GM21825 (cell line): ENCODE results near the gene COX19.

ENCODE experiments used
- ATAC-seq: cut with Tn5 transposase; IDR thresholded peaks from one replicate; pipeline ENCODE4 v1.9.1; 2021; ENCODE audit warnings: mild to moderate bottlenecking, moderate library complexity; ENCODE audit not compliant: unreplicated experiment

The COX19 gene, protein sequence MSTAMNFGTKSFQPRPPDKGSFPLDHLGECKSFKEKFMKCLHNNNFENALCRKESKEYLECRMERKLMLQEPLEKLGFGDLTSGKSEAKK

DNA sequence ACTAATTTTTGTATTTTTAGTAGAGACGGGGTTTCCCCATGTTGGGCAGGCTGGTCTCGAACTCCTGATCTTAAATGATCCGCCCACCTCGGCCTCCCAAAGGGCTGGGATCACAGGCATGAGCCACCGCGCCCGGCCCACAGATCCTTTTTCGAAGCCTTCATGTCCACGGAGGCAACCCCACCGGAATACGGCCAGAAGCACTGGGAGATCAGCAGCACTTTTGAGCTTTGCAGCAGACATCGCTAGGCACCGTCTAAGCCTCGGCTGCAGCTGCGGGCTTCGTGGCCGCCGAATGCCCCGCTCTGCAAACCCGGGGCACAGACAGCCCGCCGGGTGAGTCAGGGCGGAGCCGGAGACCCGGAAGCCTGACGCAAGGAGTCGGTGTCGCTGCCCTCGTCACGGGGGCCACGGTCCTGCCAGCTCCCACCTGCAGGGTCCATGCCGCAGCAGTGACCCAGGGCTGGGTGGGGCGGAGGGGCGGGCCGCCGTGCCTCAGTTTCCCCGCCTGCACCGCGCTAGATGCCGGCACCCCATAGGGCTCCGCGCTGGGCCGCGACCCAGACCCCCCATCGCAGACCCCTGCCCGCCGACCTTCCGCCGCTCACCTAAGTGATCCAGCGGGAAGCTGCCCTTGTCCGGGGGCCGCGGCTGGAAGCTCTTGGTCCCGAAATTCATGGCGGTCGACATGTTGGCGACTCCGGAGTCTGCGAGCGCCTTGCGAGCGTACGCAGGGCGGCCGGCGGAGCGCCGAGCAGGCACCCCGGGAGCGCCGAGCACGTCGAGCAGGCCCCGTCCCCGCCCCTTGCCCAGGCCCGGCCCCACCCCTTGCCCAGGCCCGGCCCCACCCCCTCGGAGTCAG, at the start of gene COX19:
TSS of gene COX19 (minus strand) at position 730 of the 862 bp plus-strand sequence. CDS start at position 690, 40 bp downstream.
- ATAC-seq, result peak; percentile 58

DNA sequence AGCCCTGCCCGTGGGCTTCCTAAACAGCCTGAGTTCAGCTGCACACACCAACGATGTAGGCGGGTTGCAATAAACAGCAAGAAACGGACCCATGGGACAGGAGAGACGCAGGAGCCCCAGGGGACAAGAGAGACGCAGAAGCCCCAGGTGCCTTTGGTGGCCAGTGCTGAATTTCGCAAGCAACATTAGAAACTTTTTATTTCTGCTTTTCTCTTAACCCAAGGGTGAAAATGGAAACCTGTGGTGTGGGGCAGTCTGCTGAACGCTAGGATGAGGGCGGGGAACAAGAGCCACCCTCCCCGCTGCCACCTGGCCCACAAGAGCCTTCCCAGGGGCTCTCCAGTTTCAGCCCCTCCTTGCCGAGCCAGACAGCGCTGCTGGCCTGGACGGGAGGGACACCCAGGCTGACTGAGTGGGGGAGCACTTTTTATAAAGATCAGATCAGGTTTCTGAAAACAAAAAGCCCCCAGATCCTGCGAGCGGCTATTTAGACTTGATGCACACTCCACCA, 49.0 kb upstream of the COX19 start:
- ATAC-seq, result peak; percentile 53

DNA sequence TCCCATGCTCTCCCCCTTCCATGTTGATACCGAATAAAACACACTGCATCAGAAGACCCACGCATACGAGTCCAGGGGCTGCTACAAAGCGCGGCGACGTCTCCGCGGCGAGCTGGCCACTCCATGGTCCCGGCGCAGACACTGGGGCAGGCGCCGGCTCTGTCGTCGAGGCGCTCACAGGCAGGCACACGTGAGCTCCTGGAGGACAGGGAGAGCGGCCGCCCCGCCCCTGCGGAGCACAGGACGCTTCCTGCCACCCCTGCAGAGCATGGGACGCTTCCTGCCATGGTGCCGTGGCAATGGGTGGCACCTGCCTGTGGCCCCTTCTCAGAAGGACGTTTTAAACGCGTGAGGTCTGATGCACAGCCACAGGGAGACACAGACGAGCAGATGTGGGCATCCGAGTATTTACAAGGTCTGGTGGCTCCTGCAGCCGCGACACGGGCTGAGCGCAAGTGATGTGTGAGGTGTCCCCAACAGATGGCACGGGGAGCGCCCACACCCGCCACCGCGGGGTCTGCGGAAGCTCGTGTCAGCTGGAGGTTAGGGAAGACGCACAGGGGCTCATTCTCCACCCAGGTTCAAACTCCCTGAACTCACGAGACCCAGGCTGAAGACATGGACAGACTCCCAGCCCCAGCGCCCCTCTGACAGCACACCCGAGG, 47.6 kb upstream of the COX19 start:
- no peak for ATAC-seq

DNA sequence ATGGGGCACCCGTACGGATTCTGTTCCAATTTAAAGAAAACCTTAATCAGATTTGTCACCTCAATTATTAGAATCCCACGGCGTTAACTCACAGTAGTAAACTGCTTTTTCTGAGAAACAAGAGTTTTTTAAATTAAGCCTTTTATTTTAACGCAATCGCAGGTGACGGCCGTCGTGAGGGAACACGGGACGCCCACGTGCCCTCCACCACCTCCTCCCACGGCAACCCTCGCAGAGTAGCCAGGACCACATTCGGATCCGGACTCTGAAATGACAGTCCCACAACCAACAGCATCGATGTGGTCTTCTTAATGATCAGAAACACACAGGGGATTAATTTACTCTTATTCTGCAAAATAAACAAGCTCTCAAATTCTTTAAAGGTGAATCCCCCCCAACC, 47.0 kb upstream of the COX19 start:
- ATAC-seq, result no peak

DNA sequence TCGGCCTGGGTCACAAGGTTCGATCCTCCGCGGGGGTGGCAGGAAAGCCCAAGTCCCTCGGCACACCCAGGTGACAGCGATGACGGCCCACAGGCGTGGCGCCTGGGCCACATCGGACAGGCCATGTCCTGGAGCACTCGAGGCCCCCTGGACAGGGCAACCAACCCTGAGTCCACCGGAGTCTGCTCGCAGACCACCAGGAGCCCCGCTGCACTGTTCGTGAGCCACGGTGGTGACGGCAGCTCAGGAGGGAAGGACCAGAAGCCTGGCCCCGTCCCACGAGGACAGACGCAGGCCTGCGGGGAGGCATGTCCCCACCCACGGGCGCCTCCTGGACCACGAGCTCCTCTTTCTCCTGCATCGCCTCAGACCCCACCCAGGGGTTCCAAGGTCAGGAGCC, 46.6 kb upstream of the COX19 start:
- ATAC-seq, result no peak

DNA sequence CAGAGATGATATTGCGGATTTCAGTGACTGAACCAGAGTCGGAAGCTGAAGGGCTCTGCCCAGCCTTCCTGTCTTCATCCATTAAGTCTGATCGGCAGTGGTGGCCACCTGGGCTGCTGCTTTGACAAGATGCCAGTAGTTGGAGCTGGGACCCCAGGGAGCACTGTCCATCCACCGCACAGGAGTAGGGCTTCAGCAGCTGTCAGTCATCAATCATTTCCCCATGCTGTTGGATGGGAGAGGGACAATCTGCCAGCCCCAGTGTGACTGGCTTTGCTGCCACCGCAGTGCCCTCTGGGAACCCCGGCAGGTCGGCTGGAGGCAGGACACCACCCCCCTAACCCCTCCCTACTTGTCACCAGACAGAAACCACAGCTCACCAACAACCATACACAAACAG, 46.0 kb upstream of the COX19 start:
- no peak for ATAC-seq

DNA sequence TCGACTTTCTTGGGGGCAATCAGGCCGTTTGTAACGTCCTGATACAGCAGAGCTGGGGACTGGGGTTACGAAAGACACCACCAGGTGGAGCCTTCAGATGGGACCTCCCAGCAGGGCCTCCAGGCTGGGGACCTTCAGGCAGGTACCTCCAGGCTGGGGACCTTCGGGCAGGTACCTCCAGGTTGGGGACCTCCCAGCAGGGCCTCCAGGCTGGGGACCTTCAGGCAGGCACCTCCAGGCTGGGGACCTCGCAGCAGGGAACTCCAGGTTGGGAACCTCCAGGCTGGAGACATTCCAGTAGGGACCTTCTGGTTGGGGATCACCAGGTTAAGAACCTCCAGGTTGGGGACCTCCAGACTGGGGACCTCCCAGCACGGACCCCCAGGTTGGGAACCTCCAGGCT, 45.5 kb upstream of the COX19 start:
- no peak for ATAC-seq

DNA sequence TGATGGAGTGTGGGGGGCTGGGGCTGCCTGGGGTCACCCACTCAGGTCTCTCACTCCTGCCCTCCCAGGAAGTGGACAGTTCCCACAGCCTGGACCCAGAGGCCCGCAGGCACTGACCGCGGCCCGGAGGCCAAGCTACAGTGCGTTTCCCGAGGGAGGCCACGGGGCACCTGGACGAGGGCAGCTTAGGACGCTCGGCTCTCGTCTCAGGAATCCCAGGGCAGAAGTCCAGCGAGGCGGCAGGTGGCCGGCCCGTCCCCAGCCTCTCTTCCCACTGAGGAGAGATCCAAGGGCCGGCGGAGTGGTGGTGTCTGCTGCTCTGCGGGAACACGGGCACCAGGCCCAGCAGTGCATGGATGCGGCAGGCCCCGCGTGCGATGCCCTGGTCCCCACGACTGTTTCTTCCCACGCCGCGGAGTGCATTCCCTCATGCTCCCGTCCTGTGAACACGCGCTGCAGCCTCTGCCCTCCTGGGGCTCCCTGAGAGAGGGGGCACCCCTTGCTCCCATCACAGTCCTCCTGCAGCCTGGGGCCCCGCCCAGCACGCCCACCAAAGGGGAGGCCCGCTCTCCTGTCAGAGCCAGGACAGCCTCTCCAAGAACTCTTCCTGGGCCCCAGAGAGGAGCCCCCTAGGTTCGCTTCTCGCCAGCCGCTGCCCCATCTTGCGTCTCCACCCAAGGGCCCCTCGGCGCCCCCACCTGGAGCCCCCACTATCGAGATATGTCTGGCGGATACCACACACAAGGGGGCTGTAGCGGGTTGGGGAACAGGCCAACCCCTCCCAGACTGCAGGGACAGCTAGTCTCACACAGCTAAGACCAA, 44.7 kb upstream of the COX19 start:
- no peak for ATAC-seq

DNA sequence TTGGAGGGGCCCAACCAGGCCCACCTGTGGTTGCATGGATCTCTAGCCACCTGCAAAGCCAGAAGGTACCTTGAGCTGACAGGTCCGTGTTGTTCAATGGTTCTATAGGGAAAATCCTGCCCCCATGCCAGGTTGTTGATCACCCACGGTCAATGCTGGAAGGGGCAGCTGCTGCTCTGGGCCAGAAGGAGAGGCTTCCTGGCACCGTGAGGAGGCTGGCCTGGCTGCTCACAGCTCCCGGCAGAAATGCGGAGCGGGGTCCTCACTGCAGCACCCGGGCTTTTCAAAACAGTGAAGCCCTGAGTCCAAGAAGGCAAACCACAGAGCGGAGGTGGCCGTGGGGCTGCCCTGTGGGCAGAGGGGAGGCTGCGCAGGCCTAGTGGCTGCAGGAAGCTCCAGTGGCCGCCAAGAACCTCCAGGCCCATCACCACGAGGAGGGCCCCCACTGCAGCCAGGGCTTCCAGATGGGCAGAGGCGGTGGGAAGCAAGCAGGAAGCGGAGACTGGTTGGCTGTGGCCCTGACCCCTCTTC, 44.0 kb upstream of the COX19 start:
- ATAC-seq, result no peak

DNA sequence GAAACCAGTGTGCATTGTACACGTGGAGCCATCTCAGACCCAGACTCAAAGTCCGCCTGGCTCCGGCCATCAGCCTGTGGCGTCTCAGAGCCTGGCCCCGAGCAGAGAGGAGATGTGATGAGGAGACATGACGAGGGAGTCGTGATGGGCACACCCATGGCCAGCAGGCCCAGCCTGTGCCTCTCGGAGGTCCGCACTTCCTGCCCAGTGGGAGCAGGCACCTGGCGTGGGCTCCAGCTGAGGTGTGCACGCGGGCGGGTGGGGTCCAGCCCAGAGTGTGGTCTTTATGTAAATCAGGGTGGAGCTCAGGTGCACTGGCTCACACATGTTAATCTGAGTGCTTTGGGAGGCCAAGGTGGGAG, 43.0 kb upstream of the COX19 start:
- ATAC-seq, result no peak

DNA sequence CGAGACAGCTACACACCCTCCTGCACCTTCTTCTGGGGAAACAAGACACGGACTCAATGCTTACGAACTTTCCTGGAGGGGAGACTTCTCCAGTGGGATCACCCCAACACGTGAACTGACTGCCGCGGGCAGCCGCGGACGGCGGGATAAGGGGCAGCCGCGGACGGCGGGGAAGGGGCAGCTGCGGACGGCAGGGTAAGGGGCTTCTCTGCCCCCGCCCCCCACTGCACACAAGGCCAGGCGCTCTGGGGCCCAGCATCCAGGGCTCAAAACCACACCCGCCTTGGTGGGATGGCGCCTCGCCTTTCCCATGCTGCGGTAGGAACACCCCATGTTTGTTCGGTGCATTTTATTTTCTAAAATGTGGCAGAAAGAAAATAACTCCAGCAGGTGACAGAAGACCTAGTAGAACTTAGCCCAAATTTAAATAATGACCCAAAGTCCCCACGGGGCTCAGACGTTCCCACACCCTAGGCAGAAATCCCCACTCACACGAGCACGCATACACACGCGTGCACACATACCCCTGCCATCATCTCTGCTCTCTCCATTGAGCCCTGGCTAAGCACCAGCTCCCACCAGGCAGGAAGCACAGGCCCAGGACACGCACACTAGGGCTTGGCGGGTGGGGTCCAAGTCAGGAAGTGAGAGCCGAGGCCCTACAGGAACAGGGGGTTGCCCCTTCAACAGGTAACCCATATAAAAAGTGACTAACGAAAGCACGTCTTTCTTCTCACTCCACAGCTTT, 42.4 kb upstream of the COX19 start:
- ATAC-seq, result no peak

DNA sequence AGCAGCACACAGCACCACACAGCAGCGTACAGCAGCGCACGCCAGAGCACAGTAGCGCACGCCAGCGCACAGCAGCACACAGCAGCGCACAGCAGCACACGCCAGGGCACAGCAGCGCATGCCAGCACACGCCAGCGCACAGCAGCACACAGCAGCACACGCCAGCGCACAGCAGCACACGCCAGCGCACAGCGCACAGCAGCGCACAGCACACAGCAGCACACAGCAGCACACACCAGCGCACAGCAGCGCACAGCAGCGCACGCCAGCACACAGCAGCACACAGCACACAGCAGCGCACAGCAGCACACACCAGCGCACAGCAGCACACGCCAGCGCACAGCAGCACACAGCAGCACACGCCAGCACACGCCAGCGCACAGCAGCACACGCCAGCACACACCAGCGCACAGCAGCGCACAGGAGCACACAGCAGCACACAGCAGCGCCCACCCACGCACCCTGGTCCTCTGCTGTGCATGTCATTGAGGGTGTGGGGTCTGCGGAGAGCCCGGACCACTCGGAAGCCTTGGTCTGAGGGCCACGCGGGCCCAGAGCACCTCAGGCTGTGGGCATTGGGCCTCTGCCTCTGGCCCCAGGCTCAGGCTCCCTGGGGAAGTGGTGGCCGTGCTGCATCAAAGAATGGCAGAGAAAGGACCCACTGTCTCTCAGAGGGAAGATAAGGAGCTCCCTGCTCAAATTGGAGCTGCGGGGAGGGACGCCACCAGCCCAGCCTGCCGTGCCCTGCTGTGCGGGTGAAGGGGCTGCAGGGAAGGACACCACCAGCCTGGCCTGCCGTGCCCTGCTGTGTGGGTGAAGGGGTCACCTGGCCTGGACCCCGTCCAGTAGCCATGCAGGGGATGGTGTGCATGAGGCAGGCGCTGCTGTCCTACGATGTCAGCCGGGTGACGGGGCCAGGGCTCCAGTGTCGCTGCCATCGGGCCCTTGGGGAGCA, 41.5 kb upstream of the COX19 start:
- ATAC-seq, result no peak

DNA sequence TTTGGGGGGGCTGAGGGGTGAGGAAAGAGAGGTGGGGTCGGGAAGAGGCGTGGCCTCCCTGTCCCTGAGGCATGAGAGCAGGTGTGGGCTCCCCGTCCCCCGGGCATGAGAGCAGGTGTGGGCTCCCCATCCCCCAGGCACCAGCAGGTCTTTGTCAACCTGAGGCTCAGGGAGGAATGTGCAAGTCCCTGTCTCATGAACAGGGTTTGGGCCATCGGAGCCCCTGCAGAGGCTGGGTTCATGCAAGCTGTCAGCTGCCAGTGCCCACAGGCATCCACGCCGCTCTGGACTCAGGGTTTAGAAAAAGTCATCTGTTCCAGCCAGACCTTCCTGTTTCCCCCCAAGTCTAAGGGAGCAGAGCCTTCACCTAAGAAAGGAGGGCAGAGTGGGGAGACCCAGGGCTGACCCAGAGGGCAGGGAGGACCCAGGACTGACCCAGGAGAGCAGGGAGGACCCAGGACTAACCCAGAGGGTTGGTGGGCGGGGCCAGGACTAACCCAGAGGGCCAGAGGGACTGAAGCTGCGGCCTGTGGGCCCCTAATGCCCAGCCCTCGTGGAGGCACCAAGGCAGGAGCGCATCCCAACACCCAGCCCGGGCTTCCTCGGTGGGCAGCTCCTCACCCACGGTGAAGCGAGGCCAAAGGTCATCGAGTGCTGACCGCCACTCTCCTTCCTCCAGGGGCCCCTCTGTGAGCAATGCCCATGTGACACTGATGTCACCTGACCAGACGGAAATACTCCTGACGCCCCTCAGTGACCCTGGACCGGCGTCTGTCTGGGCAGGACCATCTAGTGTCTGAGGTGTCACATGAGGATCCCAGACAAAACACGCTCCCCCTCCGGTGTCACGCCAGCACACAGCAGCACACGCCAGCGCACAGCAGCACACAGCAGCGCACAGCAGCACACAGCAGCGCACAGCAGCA, 40.1 kb upstream of the COX19 start:
- no peak for ATAC-seq

DNA sequence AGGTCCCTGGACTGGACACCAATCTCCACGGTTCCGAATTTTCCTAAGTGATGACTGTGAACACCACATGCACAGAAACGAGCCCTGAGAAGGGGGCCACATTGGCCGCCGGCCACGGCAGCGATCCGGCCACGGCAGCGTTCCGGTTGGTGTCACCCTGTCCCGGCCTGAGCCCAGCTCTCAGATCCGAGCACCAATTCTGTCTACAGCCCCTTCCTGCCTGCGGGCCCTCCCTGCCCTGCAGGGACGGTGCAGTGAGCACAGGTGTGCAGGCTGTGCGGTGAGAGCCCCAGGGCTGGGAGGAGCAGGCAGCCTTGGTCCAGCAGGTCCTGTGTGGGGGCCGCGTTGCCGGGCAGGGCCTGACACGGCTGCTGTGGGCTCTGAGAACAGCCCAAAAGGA, 39.3 kb upstream of the COX19 start:
- ATAC-seq, result no peak

DNA sequence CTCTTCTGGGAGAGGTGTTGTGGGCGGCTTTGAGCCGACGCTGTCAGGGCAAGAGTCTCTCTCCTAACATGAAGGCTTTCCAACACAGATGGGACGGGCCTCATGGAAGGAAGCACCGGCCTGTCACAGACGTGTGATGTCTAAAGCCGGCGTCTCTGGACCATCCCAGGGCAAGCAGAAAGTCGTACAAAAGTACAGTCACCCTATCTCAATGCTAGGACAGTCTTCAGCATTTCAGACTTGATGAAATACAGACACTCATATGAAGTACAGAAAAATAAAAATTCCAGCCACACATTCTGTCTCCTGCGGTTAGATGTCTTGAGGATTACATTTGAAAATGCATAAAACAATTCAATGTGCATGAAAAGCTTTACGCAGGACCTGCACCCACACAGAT, 38.2 kb upstream of the COX19 start:
- ATAC-seq, result no peak

DNA sequence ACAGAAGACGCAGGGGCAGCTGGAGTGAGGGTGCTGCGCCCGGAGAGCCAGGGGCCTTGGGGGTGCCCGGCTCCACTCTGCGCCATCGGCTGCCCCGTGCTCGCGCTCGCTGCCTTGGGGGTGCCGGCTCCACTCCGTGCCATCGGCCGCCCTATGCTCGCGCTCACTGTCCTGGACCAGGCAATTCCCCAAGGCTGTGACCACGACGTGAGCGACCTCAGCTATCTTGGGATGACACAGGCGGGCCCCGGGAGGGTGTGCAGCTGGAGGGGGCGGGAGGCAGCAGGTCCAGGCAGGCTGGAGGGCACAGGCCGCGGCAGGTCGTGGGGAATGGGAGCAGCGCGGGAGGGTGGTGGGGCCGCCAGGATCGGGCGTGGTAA, 37.4 kb upstream of the COX19 start:
- no peak for ATAC-seq

DNA sequence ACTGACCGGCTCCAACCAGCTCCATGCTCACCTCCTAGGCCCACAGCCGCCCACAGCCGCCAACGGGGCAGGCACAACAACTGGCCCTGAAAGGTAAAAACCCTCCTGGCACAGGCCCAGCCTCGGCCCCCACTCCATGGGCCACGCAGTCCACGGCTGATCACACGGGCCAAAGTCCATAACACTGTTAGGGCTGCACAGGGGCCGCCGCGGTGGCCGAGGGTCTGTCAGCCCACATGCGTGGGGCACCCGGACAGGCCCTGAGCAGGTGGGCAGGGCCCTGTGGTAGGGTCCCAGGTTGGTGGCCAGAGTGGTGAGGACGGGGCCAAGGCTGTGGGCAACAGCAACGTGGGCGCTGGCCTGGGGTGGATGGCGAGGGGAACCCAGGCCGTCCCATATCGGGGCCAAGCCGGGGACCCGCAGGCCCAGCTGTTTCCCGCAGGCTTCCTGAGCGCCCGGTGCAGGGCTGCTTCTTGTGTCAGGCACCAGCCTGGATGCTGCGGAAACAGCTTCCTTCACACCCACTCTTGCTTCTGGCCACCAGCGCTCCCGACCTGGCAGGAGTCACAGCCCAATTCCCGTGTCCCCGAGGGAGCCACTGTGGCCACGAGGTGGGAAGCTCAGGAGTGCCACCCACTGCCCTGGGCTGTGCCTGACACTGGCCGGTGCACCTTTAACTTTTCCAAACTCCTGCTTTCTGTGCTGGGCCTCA, 36.8 kb upstream of the COX19 start:
- no peak for ATAC-seq
